Stimulated activated CD4-positive, alpha-beta T cell treated with anti-CD3 and anti-CD28 coated beads, Interleukin-4, amount 100 ng/mL, for 24 hours (primary cell): ENCODE measurements around the gene PDE5A.
"Not testable (repeated sequence)": the region's sequence is repeated elsewhere in the genome, so short reads cannot be mapped to it uniquely, and the experiment has no call there.

Experiments
- DNase-seq: peaks from one replicate; pipeline ENCODE4 v3.0.0-alpha.2; 2020

PDE5A gene

GRCh38 chr4:119643306-119644042 lies 14.9 kb upstream of the PDE5A start:
- DNase-seq = no peak

GRCh38 chr4:119641765-119642164 lies 13.2 kb upstream of the PDE5A start:
- no peak for DNase-seq

GRCh38 chr4:119638359-119638758 lies 9.8 kb upstream of the PDE5A start:
- no peak for DNase-seq

- not testable (repeated sequence) for DNase-seq
Observed at GRCh38 chr4:119636851-119637250, 8.2 kb upstream of the PDE5A start.

- no peak for DNase-seq
Observed at GRCh38 chr4:119632216-119632615, 3.6 kb upstream of the PDE5A start.

GRCh38 chr4:119629142-119629471 lies 503 bp upstream of the PDE5A start:
- DNase-seq = no peak

- DNase-seq = peak; percentile 53
Observed at GRCh38 chr4:119627267-119628255, 1.0 kb downstream of the PDE5A start.

GRCh38 chr4:119626943-119627266 lies 1.7 kb downstream of the PDE5A start:
- no peak for DNase-seq

- no peak for DNase-seq
Observed at GRCh38 chr4:119626420-119626819, 2.2 kb downstream of the PDE5A start.

GRCh38 chr4:119625761-119626160 lies 2.8 kb downstream of the PDE5A start:
- DNase-seq = no peak

- DNase-seq = no peak
Observed at GRCh38 chr4:119624356-119624755, 4.2 kb downstream of the PDE5A start.

GRCh38 chr4:119623025-119623424 lies 5.6 kb downstream of the PDE5A start:
- no peak for DNase-seq

- DNase-seq = no peak
Observed at GRCh38 chr4:119615068-119615719, 13.4 kb downstream of the PDE5A start.

GRCh38 chr4:119604266-119604665 lies 24.3 kb downstream of the PDE5A start:
- DNase-seq = no peak

GRCh38 chr4:119602366-119602765 lies 26.2 kb downstream of the PDE5A start:
- no peak for DNase-seq

GRCh38 chr4:119598521-119598920 lies 30.1 kb downstream of the PDE5A start:
- DNase-seq = no peak

GRCh38 chr4:119597377-119597776 lies 31.2 kb downstream of the PDE5A start:
- DNase-seq = no peak

GRCh38 chr4:119593698-119594097 lies 34.9 kb downstream of the PDE5A start:
- no peak for DNase-seq

GRCh38 chr4:119592830-119593229 lies 35.8 kb downstream of the PDE5A start:
- DNase-seq = no peak

GRCh38 chr4:119589165-119589564 lies 39.4 kb downstream of the PDE5A start:
- DNase-seq = no peak

- no peak for DNase-seq
Observed at GRCh38 chr4:119587796-119588195, 40.8 kb downstream of the PDE5A start.

- DNase-seq = no peak
Observed at GRCh38 chr4:119585771-119586170, 42.8 kb downstream of the PDE5A start.

- no peak for DNase-seq
Observed at GRCh38 chr4:119581190-119581873, 47.3 kb downstream of the PDE5A start.
